GM18505 (cell line): ENCODE data around the gene NUSAP1.
A peak's percentile ranks its signal among the peaks of the same experiment; 100 is the strongest.
"Not testable (repeated sequence)": the region's sequence is repeated elsewhere in the genome, so short reads cannot be mapped to it uniquely, and the experiment has no call there.

ENCODE experiments used
- ATAC-seq: cut with Tn5 transposase; IDR thresholded peaks from one replicate; pipeline ENCODE4 v1.9.1; 2021; ENCODE audit not compliant: unreplicated experiment
- POLR2A ChIP-seq: IDR thresholded peaks from 4 replicates; pipeline ENCODE4 v1.6.1; 2011; ENCODE audit warnings: borderline replicate concordance; ENCODE audit not compliant: insufficient read depth, insufficient read length; ENCODE audit errors: extremely low read depth

NUSAP1 gene

GRCh38 chr15:41411441-41411840 lies 78.8 kb downstream of the NUSAP1 start:
- ATAC-seq, result no peak
- TF ChIP-seq POLR2A, result no peak

- ATAC-seq, result peak; percentile 5
- TF ChIP-seq POLR2A, result no peak
Observed at GRCh38 chr15:41416128-41416741, 83.6 kb downstream of the NUSAP1 start.

GRCh38 chr15:41416742-41417417 lies 84.2 kb downstream of the NUSAP1 start, which contains the start of gene RTF1:
Gene RTF1, plus strand, starts transcription at chr15:41417095. Its CDS starts 21 bp downstream, at chr15:41417116.
- TF ChIP-seq POLR2A, result peak; percentile 82
- ATAC-seq, result peak; percentile 79

GRCh38 chr15:41417418-41418195 lies 84.9 kb downstream of the NUSAP1 start:
- peak; percentile 44 for ATAC-seq
- no peak for TF ChIP-seq POLR2A

GRCh38 chr15:41423979-41424659 lies 91.4 kb downstream of the NUSAP1 start:
- ATAC-seq, result peak; percentile 66
- TF ChIP-seq POLR2A, result no peak

- ATAC-seq, result no peak
- no peak for TF ChIP-seq POLR2A
Observed at GRCh38 chr15:41424809-41425208, 92.1 kb downstream of the NUSAP1 start.

GRCh38 chr15:41425907-41426306 lies 93.2 kb downstream of the NUSAP1 start:
- ATAC-seq, result not testable (repeated sequence)

GRCh38 chr15:41429003-41429890 lies 96.6 kb downstream of the NUSAP1 start:
- no peak for TF ChIP-seq POLR2A
- ATAC-seq, result peak; percentile 77
